Measurements from ENCODE around the gene LAPTM5. TPM values are rescaled to one million over a fixed set of nuclear protein-coding genes. Genes with fewer than 3 reads are reported as not detected.
"Not testable (repeated sequence)": the region's sequence is repeated elsewhere in the genome, so short reads cannot be mapped to it uniquely, and the experiment has no call there.

LAPTM5 gene
- polyA plus RNA-seq, 1 donor = 13.9 TPM

- DNase-seq (ENCODE audit: low read depth) = no peak
Measured at GRCh38 chr1:30697571-30698376, 59.8 kb downstream of the LAPTM5 start.

GRCh38 chr1:30696831-30697230, 60.7 kb downstream of the LAPTM5 start:
- no peak for DNase-seq (ENCODE audit: low read depth)

GRCh38 chr1:30695439-30695841, 62.1 kb downstream of the LAPTM5 start:
- DNase-seq (ENCODE audit: low read depth) = peak; percentile 72

- no peak for DNase-seq (ENCODE audit: low read depth)
Measured at GRCh38 chr1:30694280-30695175, 63.0 kb downstream of the LAPTM5 start.

GRCh38 chr1:30693822-30694221, 63.8 kb downstream of the LAPTM5 start:
- no peak for DNase-seq (ENCODE audit: low read depth)

GRCh38 chr1:30693366-30693765, 64.2 kb downstream of the LAPTM5 start:
- no peak for DNase-seq (ENCODE audit: low read depth)

GRCh38 chr1:30692948-30693301, 64.6 kb downstream of the LAPTM5 start:
- no peak for DNase-seq (ENCODE audit: low read depth)

- DNase-seq (ENCODE audit: low read depth) = no peak
Measured at GRCh38 chr1:30692201-30692947, 65.2 kb downstream of the LAPTM5 start.

- DNase-seq (ENCODE audit: low read depth) = no peak
Measured at GRCh38 chr1:30691480-30691879, 66.1 kb downstream of the LAPTM5 start.

GRCh38 chr1:30689901-30690645, 67.5 kb downstream of the LAPTM5 start:
- DNase-seq (ENCODE audit: low read depth) = no peak

GRCh38 chr1:30688920-30689794, 68.4 kb downstream of the LAPTM5 start:
- no peak for DNase-seq (ENCODE audit: low read depth)

- not testable (repeated sequence) for DNase-seq (ENCODE audit: low read depth)
Measured at GRCh38 chr1:30688516-30688915, 69.1 kb downstream of the LAPTM5 start.

- no peak for DNase-seq (ENCODE audit: low read depth)
Measured at GRCh38 chr1:30687886-30688285, 69.7 kb downstream of the LAPTM5 start.

GRCh38 chr1:30686236-30686935, 71.2 kb downstream of the LAPTM5 start:
- DNase-seq (ENCODE audit: low read depth) = no peak

GRCh38 chr1:30685796-30686165, 71.8 kb downstream of the LAPTM5 start:
- no peak for DNase-seq (ENCODE audit: low read depth)

- DNase-seq (ENCODE audit: low read depth) = no peak
Measured at GRCh38 chr1:30684881-30685795, 72.4 kb downstream of the LAPTM5 start.

- DNase-seq (ENCODE audit: low read depth) = no peak
Measured at GRCh38 chr1:30684259-30684658, 73.3 kb downstream of the LAPTM5 start.

GRCh38 chr1:30683699-30684098, 73.9 kb downstream of the LAPTM5 start:
- DNase-seq (ENCODE audit: low read depth) = no peak

Measured in forelimb muscle (tissue), 1 donor.